ENCODE measurements around the gene BTBD19. TPM values are rescaled to one million over a fixed set of nuclear protein-coding genes. Genes with fewer than 3 reads are reported as not detected.

BTBD19 gene
- total and polyA plus RNA-seq, 9 of the 15 experiments (the other 6 are each of a cell fraction or from before 2014, with no cell fraction given) = 0.22 to 2.0 (median 0.95) TPM

GRCh38 chr1:44775078-44775929 is 33.0 kb upstream of the BTBD19 start, which contains the start of gene RPS8 (continued):
- TF ChIP-seq ZFPM2 (CRISPR knock-in tag; IDR thresholded peaks at IDR 0.05) = peak; percentile 67; the same call in 1 of the 2 replicates
- TF ChIP-seq ZNF436 (CRISPR knock-in tag; IDR thresholded peaks at IDR 0.05) = peak; percentile 47; the same call in 1 of the 2 replicates
- TF ChIP-seq KLF10 (CRISPR knock-in tag; IDR thresholded peaks at IDR 0.05) = no peak
- TF ChIP-seq CREBBP (IDR thresholded peaks at IDR 0.05; ENCODE audit: low read depth, low read length) = no peak
- no peak for TF ChIP-seq ZBTB34 (CRISPR knock-in tag; IDR thresholded peaks at IDR 0.05)
- TF ChIP-seq ZNF146 (CRISPR knock-in tag; IDR thresholded peaks at IDR 0.05; ENCODE audit: unreplicated experiment) = no peak
- TF ChIP-seq MEF2D (tag; conservative IDR thresholded peaks at IDR 0.05; ENCODE audit: low read depth) = peak; percentile 4; the same call in 1 of the 2 replicates
- TF ChIP-seq COPS2 (conservative IDR thresholded peaks at IDR 0.05) = no peak
- peak; percentile 69 for TF ChIP-seq CC2D1A (IDR thresholded peaks at IDR 0.05)
- no peak; the same call in 1 of the 2 replicates for TF ChIP-seq ZNF384 (IDR thresholded peaks at IDR 0.05; ENCODE audit: low read depth, low read length)
- TF ChIP-seq TBL1XR1 (IDR thresholded peaks at IDR 0.05; ENCODE audit: low read length in 2 of 2) = peak; percentile 22 to 96; a peak in 2 of 4 replicates
- TF ChIP-seq AFF4 (CRISPR knock-in tag; IDR thresholded peaks at IDR 0.05) = peak; percentile 92
- peak; percentile 58; the same call in 1 of the 2 replicates for TF ChIP-seq ZNF395 (CRISPR knock-in tag; IDR thresholded peaks at IDR 0.05)
- no peak for TF ChIP-seq ZNF518B (CRISPR knock-in tag; IDR thresholded peaks at IDR 0.05)
- TF ChIP-seq ESRRB (CRISPR knock-in tag; IDR thresholded peaks at IDR 0.05; ENCODE audit: borderline replicate concordance) = peak; percentile 13; the same call in 1 of the 2 replicates

Data from K562 (cell line).